ENCODE results near the gene RHCG.

GRCh38 chr15:89435362-89435761 lies 61.0 kb downstream of the RHCG start:
- no peak for TF ChIP-seq POLR2A (IDR thresholded peaks at IDR 0.05; ENCODE audit: low read depth, low read length)
- TF ChIP-seq CTCF (conservative IDR thresholded peaks at IDR 0.05; ENCODE audit: low read depth, low read length), result no peak
- no peak for TF ChIP-seq USF2 (IDR thresholded peaks at IDR 0.05; ENCODE audit: low read depth, low read length)
- no peak for TF ChIP-seq RFX5 (IDR thresholded peaks at IDR 0.05; ENCODE audit: low read depth, low read length)
- TF ChIP-seq BHLHE40 (IDR thresholded peaks at IDR 0.05; ENCODE audit: low read depth, low read length), result no peak
